BE2C (cell line): Measurements from ENCODE around the gene WDR49. TPM values are rescaled to one million over a fixed set of nuclear protein-coding genes. Genes with fewer than 3 reads are reported as not detected.

Experiments
- DNase-seq: peaks from one replicate; pipeline ENCODE4 v3.0.0-alpha.2; 2020
- H3K27me3 ChIP-seq: fragments of 250-450 bp; sonication (Bioruptor Pico); 2 replicates; pipeline ENCODE4 v1.5.1; 2020; ENCODE audit warnings: mild to moderate bottlenecking
- H3K36me3 ChIP-seq: fragments of 250-450 bp; sonication (Bioruptor Pico); 2 replicates; pipeline ENCODE4 v1.5.1; 2020; ENCODE audit warnings: mild to moderate bottlenecking
- H3K4me1 ChIP-seq: fragments of 250-450 bp; sonication (Bioruptor Pico); 2 replicates; pipeline ENCODE4 v1.5.1; 2020
- H3K4me3 ChIP-seq: 2 replicates; pipeline ENCODE4 v1.5.1; 2011; ENCODE audit warnings: low read depth, low read length
- H3K9me3 ChIP-seq: fragments of 250-450 bp; sonication (Bioruptor Pico); 2 replicates; pipeline ENCODE4 v1.5.1; 2020
- CTCF ChIP-seq: IDR thresholded peaks from 2 replicates; pipeline ENCODE4 v1.5.1; 2012; ENCODE audit warnings: mild to moderate bottlenecking, low read depth, low read length
- polyA plus RNA-seq: library from polyadenylated mRNA; unstranded; fragments of >200 nt; gene quantifications from one replicate; pipeline ENCODE4 v1.2.1, GENCODE V29; 2012; ENCODE audit warnings: low read depth, missing spikeins; ENCODE audit not compliant: insufficient read length, insufficient read depth

Gene WDR49
- not detected for polyA plus RNA-seq

DNA sequence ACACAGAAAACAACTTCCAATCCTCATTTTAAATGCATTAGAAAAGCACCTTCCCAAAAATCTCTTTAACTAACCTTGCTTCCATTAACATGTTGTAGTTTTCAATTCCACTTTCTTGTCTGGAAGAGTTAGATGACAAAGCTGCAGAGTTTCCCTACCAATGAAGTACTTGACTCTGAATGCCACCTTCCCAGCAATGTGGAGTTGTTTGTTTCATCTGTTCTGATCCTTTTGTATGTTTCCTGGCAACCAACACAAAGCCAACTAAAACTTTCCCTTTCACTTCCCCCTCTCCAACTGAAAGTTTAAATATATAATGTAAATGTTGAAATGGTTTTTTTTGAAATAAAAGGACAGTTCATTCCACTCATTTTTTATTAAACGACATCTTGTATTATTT, at the start of gene WDR49:
WDR49 (minus strand) TSS at position 183 of the 400 bp plus-strand sequence. CDS start 517 bp downstream, outside the sequence.
- no peak for TF ChIP-seq CTCF
- no peaks in the 10 kb centered on the region for H3K36me3 ChIP-seq
- no peaks in the 10 kb centered on the region for H3K9me3 ChIP-seq
- no peaks in the 10 kb centered on the region for H3K27me3 ChIP-seq
- DNase-seq: no peak
- no peak within 1 kb of the TSS for H3K4me3 ChIP-seq
- 0 out of 2 replicates have a peak, but pooled peaks cover 4% of the 10 kb centered on the region for H3K4me1 ChIP-seq

GRCh38 chr3:167700926-167701325, 47.2 kb upstream of the WDR49 start:
- Histone ChIP-seq H3K4me1 (no peaks in the 10 kb centered on the region), H3K4me3 (no peak overlapping the region), H3K9me3 (no peaks in the 10 kb centered on the region), H3K36me3 (peaks cover 12% of the 10 kb centered on the region), H3K27me3 (no peaks in the 10 kb centered on the region)
- no peak for DNase-seq
- TF ChIP-seq CTCF: no peak

DNA sequence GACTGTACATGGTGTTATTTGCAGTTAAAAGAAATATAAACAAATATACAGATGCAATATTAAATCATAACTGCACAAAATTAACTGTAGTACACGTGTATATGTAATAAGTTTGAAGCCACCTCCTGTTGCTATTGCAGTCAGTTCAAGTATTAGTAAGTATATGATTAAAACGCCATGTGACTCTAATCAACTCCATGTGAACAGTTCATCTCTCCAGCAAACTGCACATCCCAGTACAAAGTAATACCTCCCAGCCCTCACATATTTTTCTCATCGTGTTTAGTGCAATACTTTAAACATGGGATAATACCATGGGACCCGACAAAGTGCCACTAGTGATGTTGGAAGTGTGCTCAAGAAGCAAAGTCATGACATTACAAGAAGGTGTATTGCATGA, 46.3 kb upstream of the WDR49 start:
- Histone ChIP-seq H3K9me3 (no peaks in the 10 kb centered on the region), H3K4me3 (no peak overlapping the region), H3K27me3 (no peaks in the 10 kb centered on the region), H3K36me3 (peaks cover 14% of the 10 kb centered on the region), H3K4me1 (no peaks in the 10 kb centered on the region)
- TF ChIP-seq CTCF: no peak
- DNase-seq: no peak

GRCh38 chr3:167694121-167694520, 40.4 kb upstream of the WDR49 start:
- H3K36me3 ChIP-seq: peaks cover 22% of the 10 kb centered on the region
- TF ChIP-seq CTCF: no peak
- no peaks in the 10 kb centered on the region for H3K9me3 ChIP-seq
- H3K4me3 ChIP-seq: no peak overlapping the region
- H3K27me3 ChIP-seq: no peaks in the 10 kb centered on the region
- DNase-seq: no peak
- H3K4me1 ChIP-seq: no peaks in the 10 kb centered on the region

GRCh38 chr3:167691366-167691765, 37.6 kb upstream of the WDR49 start:
- no peak for DNase-seq

More at GRCh38 chr3:167691366-167691765, 37.6 kb upstream of the WDR49 start:
- Histone ChIP-seq H3K4me1 (no peaks in the 10 kb centered on the region), H3K27me3 (no peaks in the 10 kb centered on the region), H3K36me3 (peaks cover 18% of the 10 kb centered on the region), H3K9me3 (no peaks in the 10 kb centered on the region), H3K4me3 (no peak overlapping the region)
- no peak for TF ChIP-seq CTCF
